GM21447 (cell line): ENCODE results near the gene UXS1.
A peak's percentile ranks its signal among the peaks of the same experiment; 100 is the strongest.
"Not testable (repeated sequence)": the region's sequence is repeated elsewhere in the genome, so short reads cannot be mapped to it uniquely, and the experiment has no call there.

ENCODE experiments used
- ATAC-seq: cut with Tn5 transposase; IDR thresholded peaks from one replicate; pipeline ENCODE4 v1.9.1; 2021; ENCODE audit not compliant: unreplicated experiment

Gene UXS1

GRCh38 chr2:106193977-106194778 is at the start of gene UXS1:
TSS of gene UXS1 (minus strand) at chr2:106194301. CDS start at chr2:106194241, 60 bp downstream.
- ATAC-seq: peak; percentile 64

DNA sequence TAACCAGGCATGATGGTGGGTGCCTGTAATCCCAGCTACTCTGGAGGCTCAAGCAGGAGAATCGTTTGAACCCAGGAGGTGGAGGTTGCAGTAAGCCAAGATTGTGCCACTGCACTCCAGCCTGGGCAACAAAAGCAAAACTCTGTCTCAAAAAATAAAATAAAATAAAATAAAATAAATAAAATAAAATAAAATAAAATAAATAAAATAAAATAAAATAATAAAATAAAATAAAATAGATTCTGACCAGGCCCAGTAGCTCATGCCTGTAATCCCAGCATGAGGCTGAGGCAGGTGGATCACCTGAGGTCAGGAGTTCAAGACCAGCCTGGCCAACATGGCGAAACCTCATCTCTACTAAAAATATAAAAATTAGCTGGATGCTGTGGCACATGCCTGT is 45.4 kb upstream of the UXS1 start:
- ATAC-seq: not testable (repeated sequence)

DNA sequence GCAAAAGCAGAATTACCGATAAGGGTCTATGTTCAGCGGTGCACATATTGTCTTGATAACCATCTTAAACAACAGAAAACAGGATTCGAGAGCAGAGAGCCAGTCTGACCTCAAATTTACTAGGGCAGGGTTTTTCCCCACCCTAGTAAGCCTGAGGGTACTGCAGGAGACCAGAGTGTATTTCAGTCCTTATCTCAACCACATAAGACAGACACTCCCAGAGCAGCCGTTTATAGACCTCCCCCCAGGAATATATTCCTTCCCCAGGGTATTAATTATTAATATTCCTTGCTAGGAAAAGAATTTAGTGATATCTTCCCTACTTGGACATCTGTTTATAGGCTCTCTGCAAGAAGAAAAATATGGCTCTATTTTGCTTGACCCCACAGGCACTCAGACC is 41.3 kb upstream of the UXS1 start:
- ATAC-seq: not testable (repeated sequence)

DNA sequence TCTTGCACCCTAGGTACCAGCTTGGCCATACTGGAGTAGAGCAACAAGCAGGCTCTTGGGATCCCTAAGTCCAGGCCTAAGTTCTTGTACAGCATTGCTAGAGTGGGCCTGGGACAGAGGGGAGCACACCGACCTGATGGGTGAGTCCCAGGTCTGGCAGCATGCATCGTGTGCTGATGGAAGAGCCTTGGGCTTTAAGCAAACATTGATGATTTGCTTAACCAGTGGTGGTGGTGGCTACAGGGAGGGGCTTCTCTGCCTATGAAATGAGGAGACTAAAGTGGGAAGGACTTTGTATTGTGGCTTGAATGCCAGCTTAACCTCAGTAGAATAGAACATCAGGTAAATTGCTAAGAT is 39.2 kb upstream of the UXS1 start:
- ATAC-seq: no peak

DNA sequence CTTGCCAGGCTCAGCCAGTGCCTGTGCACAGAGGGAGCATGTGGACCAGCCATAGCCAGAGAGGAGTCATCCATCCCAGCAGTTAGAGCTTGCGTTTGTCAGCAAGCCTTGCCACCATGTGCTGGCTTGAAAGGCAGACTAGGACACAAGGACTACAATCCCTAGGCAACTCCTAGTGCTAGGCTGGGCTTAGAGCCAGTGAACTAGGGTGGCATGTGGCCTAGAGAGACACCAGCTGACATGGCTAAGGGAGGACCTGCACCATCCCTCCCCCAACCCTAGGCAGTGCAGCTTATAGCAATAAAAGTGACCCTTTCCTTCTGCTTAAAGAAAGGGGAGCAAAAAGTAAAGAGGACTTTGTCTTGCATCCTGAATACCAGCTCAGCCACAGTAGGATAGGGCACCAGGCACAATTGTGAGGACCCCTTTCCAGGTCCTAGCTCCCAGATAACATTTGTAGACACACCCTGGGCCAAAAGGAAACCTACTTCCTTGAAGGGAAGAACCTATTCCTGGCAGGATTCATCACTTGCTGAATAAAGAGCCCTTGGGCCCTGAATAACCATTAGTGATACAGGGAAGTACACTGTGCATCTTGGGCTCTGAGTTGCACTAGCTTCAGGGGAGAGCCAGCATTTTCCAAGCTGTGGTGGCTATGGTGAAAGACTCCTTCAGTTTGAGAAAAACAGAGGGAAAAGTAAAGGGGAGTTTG is 38.7 kb upstream of the UXS1 start:
- ATAC-seq: no peak

GRCh38 chr2:106223347-106223746 is 29.2 kb upstream of the UXS1 start:
- no peak for ATAC-seq

GRCh38 chr2:106222057-106222456 is 28.0 kb upstream of the UXS1 start:
- ATAC-seq: not testable (repeated sequence)

DNA sequence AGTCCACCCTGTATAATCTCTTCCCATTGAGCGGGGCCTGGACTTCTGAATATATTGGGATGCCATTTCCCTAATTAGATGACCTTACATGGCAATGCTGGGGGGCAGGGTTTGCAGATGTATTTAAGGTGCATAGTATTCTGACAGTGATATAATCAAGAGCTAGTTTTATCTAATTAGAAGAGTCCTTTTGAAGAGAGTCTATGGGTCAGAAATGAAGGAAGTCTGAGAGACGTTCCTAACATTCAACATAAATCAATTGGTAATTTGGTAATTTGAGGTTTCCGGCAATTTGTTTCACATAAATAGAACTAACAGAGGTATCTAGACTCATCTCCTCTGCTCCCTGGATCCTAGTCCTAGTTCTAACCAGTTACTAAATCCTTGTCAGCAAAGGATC is 25.7 kb upstream of the UXS1 start:
- no peak for ATAC-seq

DNA sequence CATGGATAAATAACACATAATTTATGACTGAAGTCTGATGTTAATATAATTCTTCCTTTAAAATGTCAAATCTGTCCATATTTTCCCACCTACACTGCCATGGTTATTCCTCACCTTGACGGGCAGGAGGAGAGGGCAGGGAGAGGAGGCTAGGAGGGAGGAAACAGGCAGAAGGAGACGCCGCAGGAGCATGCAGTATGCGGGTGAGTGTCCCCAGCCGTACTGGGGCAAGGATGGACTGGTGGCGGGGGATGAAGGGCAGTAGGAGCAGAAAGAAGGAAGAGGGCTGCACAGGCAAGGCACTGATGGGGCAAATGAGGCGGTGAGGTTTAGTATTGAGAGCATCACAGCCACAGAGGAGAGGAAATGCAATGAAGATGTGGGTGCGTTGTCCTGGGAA is 25.1 kb upstream of the UXS1 start:
- ATAC-seq: not testable (repeated sequence)

DNA sequence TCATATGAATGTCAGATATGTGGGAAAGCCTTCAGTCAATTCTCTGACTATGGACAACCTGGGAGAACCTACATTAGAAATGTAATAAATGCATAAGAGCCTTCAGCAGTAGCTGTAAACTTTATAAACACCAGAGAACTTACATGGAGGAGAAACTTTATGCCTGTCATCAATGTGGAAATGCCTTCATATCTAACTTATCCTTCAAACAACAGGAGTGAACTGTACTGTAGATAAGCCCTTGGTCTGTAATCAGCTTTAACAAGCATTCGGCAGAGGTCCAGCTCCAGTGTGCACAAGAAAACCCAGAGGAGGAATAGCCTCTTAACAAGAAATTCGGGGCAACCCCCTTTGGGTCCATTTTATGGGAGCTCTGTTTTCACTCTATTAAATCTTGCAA is 14.8 kb upstream of the UXS1 start:
- ATAC-seq: no peak

- no peak for ATAC-seq
Observed at GRCh38 chr2:106208399-106208798, 14.3 kb upstream of the UXS1 start.

GRCh38 chr2:106207246-106207645 is 13.1 kb upstream of the UXS1 start:
- ATAC-seq: no peak

- ATAC-seq: no peak
Observed at GRCh38 chr2:106205488-106205887, 11.4 kb upstream of the UXS1 start.

DNA sequence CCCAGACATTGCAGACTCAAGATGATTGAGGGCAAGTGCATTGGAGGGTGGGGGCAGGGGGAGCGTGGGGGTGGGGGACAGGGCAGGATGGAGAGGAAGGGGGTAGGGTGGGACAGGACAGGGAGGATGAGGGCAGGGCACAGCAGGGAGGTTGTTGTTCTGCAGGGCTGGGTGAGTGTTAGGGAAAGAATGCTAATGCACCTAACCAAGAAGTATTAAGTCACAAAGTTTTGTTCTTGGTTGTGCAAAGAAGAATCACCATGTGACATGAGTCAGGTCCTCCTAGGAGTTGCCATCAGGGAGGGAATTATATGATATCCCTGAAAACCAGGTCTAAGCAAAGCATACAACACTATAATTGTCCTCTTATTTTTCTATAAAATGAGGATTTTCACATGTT is 10.4 kb upstream of the UXS1 start:
- not testable (repeated sequence) for ATAC-seq

DNA sequence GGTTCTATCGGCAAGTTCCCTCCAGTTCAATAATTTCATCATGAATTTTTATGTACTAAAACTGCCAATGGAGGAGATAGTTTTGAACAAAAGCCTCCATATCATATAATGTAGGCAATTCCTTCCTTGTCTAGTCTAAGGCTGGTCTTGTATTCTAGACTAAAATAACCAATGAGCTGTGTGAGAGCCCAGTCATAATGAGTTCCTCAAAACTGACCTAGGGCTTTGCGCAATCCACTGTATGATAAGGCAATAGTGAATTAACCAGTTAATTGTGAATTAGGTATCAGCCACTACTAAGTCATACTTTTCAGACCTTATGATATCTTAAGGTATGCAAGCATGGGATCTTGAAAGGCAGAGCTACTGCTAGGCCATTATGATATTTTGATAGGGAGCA is 7.6 kb upstream of the UXS1 start:
- ATAC-seq: no peak

- no peak for ATAC-seq
Observed at GRCh38 chr2:106197878-106198277, 3.8 kb upstream of the UXS1 start.

DNA sequence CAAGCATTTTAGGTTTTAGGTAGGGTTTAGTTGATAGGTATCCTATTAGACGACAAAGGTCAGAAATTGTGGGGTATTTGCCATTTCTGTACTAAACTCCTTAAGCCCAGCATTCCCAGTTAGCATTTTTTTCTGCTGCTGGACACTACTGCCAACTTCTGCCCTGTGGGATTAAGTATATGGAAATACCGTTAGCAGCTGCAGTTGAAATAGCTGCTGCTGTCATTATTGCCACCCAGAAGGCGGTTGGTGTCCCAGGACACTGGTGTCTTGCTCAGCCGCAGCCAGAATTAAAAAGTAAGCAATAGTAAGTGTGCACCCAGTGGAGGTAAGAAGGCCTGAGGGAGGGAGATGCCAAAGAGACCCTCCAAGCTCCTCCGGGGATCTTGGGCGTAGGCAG is 1.9 kb upstream of the UXS1 start:
- ATAC-seq: no peak

- no peak for ATAC-seq
Observed at GRCh38 chr2:106195456-106195855, 1.4 kb upstream of the UXS1 start.

- ATAC-seq: no peak
Observed at GRCh38 chr2:106193690-106193976, 468 bp downstream of the UXS1 start.

- ATAC-seq: peak; percentile 56
Observed at GRCh38 chr2:106192752-106193689, 1.1 kb downstream of the UXS1 start.

DNA sequence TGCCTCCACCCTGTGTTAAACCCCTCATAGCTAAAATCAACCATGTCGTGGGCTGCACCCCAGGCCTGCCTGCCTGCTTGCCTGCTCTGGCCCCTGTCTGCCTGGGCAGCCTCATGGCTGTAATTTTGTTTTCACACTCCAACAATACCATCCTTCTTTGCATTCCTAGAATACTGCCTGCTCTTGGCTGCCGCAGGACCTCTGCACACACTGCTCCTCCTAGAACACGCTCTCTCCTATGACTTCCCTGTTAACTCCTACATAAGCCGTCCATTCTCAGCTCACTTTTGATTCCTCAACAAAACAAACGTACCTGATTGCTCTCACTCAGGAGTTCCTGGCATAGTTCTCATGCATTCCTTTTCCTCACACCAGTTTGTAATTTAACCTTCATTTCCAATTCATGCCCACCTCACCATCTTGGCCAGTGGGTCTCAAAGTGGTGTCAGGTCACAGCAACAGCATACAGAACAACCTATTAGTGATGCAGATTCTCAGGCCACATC is 2.5 kb downstream of the UXS1 start:
- no peak for ATAC-seq
